SKM-1 treated with dmso at 0.1 percent for 144 hours (cell line): ENCODE data around the gene TAOK1.
A peak's percentile ranks its signal among the peaks of the same experiment; 100 is the strongest.
"Not testable (repeated sequence)": the region's sequence is repeated elsewhere in the genome, so short reads cannot be mapped to it uniquely, and the experiment has no call there.

Experiments used
- DNase-seq: peaks from one replicate; lab custom pipeline; 2025; ENCODE audit not compliant: unreplicated experiment; lab: John Stamatoyannopoulos, UW

TAOK1 gene

DNA sequence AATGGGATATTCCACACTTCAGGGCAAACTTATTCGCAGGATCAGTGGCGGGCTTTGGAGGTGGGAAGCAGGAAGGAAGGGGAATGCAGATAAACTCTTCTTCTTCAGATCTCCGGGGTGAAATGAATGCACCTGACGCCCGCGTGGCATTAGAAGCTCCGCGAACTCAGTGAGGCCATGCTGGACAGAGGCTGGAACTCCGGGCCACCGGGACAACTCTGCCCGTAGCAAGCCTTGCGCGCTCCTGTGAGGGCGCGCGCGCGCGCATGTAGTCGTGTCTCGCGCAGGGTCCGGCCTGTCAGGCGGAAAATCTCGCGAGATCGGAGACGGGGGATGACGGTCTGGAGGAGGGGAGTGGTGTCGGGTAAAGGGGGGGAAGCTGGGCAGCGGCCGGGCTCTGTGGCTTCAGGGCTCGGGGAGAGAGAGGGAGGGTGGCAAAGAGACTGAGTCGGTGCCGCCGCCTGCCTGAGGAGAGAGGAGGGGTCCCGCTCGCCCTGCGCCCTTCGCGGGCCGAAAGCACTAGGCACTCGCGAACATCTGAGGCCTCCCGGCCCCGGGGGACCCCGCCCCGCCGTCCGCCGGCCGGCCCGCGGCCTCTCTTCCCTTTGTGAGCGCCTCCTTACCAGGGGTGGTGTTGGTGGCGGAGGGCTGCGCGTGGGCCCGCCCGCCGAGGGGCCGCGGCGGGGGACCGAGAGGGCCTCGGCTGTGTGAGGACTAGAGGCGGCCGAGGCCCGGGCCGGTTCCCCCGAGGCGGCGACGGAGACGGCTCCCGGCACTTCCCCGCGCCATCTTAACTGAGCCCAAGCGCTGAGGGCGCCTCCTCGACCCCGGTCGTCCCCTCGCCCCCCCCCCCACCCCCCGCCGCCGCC lies at the start of gene TAOK1:
Gene TAOK1, plus strand, starts transcription at position 382 of the 869 bp plus-strand sequence. CDS start 61,186 bp downstream, outside the sequence.
- peak; percentile 93 for DNase-seq

DNA sequence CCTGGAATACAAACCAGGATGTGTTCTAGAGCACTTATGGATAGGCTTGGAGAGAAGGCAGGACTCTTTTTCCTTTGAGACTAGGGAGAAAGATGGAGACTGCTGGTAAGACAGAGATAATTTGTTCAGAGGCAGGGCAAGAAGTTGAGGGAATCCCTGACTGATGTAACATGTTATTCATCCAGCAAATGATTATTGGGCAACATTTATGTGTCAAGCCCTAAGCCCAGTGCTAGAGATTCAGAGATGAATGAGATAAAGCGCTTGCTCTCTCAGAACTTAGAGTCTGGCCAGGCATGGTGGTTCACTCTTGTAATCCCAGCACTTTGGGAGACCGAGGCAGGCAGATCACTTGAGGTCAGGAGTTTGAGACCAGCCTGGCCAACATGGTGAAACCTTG lies 48.4 kb upstream of the TAOK1 start:
- DNase-seq = no peak

DNA sequence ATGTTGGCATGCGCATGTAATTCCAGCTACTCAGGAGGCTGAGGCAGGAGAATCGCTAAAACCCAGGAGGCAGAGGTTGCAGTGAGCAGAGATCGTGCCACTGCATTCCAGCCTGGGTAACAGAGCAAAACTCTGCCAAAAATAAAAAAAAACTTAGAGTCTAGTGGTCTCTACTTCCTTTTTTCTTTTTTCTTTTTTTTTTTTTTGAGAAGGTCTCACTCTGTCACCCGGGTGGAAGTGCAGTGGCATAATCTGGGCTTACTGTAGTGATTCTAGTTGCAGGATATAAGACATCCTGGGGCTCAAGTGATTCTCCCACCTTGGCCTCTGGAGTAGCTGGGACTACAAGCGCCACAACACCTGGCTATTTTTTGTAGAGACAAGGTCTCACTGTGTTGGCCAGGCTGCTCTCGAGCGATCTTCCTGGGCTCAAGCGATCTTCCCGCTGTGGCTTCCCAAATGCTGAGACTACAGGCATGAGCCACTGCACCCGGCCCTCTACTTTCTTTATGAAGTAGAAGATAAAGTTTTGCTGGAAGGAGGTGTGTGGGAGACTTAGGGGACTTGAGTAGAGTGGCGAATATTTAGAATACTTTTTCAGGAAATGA lies 47.9 kb upstream of the TAOK1 start:
- DNase-seq = no peak

DNA sequence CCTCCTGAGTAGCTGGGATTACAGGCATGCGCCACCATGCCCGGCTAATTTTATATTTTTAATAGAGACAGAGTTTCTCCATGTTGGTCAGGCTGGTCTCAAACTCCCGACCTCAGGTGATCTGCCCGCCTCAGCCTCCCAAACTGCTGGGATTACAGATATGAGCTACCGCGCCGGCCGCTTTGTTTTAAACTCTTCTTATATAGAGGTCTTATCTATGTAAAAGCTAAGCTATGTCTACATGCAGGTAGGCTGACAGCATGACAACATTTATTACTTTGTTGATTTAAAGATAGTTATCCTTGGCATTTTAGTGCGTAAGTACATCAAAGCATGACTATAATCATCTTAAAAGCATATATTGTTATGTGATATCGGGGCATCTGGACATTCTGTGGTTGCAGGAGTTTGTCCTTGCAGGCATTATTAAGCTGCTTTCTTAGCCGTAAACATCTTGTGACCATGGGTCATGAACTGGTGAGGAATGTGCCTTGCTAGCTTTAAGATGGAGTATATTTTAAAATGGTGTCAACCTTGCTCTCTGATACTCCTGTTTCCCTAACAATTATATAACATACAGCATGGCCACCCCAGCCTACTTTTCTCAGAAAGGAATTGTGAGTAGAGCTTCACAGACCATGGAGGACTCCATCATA lies 45.8 kb upstream of the TAOK1 start:
- no peak for DNase-seq

DNA sequence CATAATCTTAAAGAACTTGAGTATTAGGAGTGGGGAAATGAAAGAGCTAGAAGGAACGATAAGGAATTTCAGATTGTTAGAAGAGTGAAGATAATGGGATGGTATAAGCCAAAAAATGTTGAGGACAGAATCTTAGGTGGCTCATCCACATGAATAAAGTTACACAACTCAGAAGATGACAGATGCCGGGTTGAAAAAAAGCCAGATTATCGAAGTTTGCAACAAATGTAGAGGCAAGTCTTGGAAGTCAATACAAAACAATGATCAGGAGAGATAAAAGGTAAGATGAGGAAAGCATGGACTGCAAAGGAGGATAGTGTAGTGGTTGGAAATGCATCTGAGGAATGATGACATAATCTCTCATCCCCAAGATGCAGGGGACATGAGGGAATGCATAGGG lies 45.1 kb upstream of the TAOK1 start:
- no peak for DNase-seq

DNA sequence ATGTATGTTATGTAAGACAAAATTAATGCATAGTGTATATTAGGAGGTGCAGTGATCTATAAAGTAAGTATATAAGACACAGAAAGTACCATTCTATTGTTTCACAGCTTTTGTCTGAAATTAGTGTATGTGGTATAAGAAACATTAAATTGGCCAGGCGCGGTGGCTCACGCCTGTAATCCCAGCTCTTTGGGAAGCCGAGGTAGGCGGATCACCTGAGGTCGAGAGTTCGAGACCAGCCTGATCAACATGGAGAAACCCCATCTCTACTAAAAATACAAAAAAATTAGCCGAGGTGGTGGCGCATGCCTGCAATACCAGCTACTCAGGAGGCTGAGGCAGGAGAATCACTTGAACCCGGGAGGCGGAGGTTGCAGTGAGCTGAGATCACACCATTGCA lies 44.7 kb upstream of the TAOK1 start:
- not testable (repeated sequence) for DNase-seq

DNA sequence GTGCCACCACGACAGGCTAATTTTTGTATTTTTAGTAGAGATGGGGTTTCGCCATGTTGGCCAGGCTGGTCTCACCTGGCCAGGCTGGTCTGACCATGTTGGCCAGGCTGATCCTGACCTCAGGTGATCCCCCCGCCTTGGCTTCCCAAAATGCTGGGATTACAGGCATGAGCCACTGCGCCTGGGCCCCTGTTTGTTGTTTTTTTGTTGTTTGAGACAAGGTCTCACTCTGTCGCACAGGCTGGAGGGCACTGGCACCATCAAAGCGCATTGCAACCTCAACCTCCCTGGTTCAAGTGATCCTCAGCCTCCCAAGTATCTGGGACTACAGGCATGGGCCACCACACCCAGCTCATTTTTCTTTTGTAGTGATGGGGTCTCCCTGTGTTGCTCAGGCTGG lies 43.7 kb upstream of the TAOK1 start:
- DNase-seq = no peak

DNA sequence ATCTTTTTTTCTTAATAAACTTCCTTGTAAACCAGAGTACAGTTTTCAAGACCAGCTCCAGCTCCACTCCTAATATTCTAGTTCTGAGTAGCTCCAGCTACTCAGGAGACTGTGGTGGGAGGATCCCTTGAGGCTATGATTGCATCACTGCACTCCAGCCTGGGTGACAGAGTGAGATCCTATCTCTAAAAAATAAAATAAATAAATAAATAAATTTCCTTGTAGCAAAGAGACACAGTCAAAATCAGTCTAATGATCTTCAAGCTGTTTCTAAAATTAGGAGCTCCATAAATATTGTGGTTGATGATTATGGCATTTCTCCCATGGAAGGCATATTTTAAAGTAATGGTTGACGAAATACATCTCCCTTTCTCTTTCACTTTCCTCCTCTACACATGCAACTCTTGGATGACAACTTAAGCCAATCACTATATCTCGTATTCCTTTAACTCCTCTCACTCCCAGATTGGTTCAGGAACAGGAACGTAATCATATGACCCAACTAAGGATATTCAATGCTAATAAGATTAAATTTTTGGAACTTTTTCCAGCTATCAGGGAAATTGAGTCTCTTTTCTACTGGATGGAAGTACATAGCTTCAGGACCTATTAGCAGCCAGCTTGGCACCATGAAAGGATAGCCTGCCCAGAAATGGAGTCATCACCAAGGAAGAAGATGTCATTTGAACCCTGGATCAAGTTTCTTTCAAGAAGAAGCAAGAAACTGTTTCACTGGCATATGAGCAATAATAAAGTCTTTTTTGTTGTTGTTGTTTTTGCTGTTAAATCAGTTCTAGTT lies 42.1 kb upstream of the TAOK1 start:
- no peak for DNase-seq

DNA sequence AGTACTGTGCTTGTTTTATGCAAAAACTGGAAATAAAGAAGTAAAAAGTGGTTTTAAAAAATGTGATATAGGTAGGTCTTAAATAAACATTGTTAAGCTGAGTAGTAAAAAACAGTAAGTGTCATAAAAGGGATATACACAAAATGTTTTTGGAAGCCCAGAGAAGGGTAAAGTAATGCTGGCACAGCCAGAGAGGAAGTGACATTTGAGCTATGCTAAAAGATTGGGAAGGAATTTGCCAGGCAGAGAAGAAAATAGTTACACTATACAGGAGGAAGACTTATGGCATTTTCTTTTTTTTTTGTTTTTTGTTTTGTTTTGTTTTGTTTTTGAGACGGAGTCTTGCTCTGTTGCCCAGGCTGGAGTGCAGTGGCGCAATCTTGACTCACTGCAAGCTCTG lies 40.8 kb upstream of the TAOK1 start:
- no peak for DNase-seq

DNA sequence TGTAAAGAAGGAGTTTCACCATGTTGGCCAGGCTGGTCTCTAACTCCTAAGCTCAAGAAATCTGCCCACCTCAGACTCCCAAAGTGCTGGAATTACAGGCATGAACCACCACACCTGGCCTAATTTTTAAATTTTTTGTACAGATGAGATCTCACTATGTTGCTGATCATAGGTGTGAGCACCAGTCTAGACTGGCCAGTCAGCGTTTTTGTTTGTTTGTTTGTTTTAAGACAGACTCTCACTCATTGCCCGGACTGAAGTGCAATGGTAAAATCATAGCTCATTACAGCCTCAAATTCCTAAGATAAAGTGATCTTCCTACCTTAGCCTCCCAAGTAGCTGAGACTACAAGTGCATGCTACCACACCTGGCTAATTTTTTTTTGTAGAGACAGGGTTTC lies 38.0 kb upstream of the TAOK1 start:
- DNase-seq = no peak

DNA sequence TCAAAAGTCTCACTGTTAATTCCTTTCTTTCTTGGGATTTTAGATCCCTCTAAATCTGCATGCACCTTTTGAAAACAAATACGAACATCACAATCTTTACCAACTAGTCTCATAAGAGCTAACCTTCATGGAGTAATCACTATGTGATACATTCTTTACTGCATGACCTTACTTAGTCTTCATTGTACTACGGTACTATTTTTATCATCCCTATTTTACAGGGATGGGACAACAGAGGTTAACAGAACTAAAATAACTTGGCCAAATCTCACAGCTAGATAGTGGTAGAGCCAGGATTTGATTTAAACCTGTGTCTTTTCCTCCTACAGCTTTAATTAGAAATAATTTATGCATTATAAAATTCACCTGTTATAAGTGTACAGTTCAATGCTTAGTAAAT lies 32.9 kb upstream of the TAOK1 start:
- no peak for DNase-seq

DNA sequence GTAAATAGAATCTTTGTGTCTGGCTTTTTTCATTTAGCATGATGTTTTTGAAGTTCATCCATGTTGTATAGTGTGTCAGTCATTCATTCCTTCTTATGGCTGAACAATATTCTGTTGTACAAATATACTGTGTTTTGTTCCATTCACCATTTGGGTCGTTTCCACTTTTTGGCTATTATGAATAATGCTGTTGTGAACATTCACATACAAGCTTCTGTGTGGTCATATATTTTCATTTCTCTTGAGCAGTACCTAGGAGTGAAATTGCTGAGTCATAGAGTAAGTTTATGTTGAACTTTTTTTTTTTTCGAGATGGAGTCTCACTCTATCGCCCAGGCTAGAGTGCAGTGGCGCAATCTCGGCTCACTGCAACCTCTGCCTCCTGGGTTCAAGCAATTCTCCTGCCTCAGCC lies 32.3 kb upstream of the TAOK1 start:
- no peak for DNase-seq

DNA sequence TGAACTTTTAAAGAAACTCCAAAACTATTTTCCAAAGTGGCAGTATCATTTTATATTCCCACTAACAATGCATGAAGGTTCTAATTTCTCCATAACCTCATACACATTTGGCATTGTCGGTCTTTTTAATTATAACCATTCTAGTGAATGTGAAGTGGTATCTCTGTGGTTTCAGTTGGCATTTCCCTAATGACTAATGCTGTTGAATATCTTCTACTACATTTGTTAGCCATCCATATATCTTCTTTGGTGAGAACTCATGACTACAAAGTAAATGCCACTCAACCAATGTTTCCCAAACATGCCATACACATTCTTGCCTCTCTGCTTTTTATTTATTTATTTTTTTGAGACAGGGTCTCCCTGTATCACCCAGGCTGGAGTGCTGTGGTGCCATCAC lies 31.7 kb upstream of the TAOK1 start:
- DNase-seq = no peak

DNA sequence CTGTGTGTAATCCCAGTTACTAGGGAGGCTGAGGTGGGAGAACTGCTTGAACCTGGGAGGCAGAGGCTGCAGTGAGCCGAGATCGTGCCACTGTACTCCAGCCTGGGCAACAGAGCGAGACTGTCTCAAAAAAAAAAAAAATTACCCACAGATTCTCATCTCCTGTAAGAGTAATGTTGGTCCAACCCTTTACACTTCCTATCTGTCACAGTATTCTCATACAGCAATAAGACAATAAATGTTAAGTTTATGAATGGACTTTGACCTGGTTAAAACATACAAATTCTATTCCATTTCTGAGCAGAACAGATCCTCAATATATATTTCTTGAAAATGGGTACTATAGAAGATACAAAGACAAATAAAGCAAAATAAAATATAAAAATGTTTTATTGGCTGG lies 30.4 kb upstream of the TAOK1 start:
- no peak for DNase-seq

DNA sequence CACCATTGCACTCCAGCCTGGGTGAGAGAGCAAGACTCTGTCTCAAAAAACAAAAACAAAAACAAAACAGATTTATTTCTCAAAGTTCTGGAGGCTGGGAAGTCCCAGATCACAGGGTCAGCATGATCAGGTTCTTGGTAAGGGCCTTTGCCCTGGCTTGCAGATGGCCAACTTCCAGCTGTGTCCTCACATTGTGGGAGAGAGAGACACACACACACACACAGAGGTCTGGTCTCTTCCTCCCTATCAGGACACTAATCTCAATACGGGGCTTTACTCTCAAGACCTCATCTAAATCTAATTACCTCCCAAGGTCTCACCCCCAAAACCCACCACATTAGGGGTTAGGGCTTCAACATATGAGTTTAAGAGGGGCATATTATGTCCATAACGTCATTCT lies 26.4 kb upstream of the TAOK1 start:
- DNase-seq = no peak

DNA sequence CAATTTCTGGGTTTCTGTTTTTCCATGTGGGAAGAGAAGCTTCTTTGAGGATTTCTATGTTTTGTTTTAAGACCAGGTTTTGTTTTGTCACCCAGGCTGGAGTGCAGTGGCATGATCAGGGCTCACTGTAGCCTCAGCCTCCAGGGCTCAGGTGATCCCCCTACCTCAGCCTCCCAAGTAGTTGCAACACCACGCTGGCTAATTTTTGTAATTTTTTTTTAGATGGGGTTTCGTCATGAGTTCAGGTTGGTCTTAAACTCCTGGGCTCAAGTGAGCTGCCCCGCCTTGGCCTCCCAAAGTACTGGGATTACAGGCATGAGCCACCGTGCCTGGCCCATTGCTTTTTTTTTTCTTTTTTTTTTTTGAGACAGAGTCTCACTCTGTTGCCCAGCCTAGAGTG lies 25.5 kb upstream of the TAOK1 start:
- no peak for DNase-seq

DNA sequence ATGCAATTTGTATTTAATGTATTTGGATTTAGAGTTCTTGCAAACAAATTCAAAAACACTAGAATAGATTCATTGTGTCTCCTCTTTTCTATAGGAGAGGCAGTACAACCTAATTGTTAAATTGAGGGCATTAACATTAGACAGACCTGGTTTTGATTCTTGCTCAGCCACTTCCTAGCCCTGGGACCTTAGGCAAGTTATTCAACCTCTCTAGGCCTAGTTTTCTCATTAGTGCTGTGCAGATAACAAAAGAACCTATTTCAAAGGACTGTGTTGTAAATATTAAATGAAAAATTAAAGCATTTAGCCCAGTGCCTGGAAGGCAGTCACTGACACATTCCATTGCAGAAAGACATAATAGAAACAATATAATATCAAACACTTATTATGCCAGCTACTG lies 22.0 kb upstream of the TAOK1 start:
- DNase-seq = no peak

DNA sequence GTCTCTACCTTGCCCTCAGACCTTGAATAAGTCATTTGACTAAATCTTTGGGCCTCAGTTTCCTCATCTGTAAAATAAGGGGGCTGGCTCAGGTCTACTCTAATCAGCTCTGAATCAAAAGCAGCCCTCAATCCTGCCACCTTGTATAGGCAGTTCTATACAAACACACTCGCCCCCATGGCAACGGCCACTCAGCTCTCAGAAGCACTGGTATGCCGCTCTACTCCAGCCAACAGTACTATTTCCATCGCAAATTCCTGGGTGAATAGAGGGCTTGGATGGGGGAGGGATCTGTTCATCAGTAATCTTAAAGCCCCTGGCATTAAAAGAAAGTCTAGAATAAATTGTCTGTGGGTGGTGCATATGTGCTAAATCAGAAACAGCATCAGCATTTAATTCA lies 21.2 kb upstream of the TAOK1 start:
- no peak for DNase-seq

DNA sequence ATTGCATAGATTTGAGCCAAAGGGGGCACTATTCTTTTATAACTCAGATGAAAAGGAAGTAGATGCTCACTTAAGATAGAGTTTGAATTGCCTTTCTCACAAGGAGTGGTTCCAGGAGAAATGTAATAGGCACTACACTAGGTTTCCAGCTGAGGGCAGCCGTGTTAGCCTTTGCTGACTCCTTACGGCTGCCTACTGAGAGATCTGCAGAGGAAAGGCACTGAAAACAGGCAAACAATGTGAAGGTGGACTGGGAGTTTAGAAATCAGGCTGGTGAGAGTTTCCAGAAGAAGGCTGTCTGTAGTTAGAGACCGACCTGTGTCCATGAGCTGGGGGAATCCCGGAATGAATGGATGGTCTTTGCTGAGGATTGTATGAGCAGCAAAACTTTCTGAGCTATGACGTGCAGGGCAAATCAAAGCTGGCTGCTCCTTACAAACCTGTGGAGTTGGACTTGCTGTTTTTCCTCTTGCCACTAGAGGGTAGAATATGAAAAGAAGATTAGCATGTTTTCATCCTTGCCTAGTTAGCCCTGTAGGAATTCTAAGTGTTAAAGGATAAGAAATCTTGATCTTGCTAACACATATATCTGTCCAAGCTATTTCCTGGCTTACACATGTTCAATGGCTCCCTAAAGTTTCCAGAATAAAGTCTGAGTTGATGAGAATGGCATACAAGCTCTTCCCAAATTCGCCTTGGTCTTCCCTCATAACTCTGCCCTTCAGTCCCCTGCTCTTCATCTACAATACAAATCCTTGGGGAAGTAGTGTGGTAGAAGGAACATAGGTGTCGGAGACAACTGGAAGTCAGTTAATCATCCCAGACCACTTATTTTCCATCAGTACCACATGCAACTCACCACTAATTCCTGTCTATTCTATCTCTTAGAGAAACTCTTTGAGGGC lies 20.1 kb upstream of the TAOK1 start:
- DNase-seq = peak; percentile 67

DNA sequence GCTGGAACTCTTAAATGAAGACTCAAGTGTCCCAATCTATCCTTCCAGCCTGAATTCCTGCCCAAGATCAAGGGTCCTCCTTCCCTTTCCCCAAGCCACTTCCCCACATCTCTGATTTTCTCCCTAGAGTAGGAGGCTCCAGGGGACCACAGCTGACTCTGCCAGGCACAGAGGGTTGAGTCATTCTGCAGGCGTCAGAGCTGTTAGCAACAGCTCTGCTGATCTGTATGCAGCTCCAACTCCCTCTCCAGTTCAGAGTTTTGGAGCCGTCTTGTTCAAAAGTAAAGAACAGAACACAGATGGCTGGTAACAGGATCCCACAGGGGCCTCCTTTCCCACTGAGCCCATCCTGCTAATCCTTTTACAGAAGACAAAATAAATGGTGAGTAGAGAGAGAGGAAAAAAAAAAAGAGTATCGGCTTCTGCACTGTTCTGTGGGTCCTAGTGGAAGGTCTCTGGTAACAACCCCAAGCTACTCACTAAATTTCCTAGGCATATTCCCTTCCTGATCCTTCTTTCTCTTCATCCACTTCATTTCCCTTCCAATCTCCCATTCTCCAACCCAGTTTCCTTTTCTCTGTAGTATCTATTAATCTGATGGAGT lies 13.4 kb upstream of the TAOK1 start:
- DNase-seq = no peak
